GM18508 (cell line): ENCODE results near the gene NINL.

Source experiments
- ATAC-seq: cut with Tn5 transposase; IDR thresholded peaks from one replicate; pipeline ENCODE4 v1.9.1; 2021; ENCODE audit warnings: moderate number of reproducible peaks; ENCODE audit not compliant: insufficient read depth, unreplicated experiment

The NINL gene

DNA sequence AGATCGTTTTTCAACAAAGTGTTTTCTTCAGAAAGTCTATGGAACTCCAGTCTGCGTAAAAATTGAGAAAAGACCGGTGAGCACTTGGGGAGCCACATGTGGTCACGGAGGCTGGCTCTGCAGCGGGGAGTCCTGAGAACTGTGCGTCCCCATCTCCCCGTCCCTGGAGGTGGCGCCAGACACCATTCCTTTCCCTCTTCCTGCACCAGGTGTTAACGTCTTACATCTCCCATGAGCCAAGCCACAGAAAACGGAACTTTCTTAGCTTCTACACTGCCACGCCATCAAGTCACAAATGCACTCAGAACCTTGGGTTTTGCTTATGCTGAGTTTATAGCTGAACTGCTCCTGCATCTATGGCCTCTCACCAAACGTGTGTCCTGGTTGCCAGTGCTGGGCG lies 115.3 kb downstream of the NINL start:
- peak; percentile 76 for ATAC-seq

- no peak for ATAC-seq
Observed at GRCh38 chr20:25469558-25469957, 115.8 kb downstream of the NINL start.

- ATAC-seq: no peak
Observed at GRCh38 chr20:25468126-25469075, 116.9 kb downstream of the NINL start.

DNA sequence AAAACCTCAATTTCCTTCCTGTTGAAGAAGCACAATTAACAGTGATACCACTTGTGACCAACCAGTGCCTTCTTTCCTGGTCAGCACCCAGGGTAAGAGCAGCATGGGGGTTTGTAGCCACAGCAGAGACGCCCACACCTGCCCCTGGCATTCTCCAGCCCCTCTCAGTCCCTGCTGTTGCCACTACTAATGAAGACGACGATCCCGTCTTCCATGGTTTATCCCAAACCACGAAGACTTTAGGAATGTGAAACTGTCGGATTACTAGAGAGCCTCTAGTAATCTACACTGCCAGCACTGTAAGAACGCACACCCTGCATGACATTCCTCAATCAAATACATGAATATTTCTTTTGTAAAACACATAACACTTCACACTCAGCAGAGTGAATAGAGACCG lies 117.9 kb downstream of the NINL start:
- no peak for ATAC-seq

DNA sequence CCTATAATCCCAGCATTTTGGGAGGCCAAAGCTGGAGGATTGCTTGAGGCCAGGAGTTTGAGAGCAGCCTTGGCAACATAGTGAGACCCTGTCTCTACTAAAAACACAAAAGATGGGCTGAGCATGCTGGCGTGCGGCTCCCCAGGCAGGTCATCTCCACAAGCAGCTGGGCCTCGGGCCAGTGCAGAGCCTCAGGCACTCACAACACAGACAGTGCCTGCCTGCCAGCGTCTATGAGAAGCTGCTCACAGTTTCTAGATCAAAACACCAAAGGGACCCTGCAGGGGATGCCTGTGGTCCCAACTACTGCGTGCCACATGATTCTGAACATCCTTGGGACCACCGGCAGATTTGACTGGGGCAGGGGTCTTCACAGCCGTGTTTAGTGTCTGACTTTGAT lies 118.5 kb downstream of the NINL start:
- ATAC-seq: no peak

DNA sequence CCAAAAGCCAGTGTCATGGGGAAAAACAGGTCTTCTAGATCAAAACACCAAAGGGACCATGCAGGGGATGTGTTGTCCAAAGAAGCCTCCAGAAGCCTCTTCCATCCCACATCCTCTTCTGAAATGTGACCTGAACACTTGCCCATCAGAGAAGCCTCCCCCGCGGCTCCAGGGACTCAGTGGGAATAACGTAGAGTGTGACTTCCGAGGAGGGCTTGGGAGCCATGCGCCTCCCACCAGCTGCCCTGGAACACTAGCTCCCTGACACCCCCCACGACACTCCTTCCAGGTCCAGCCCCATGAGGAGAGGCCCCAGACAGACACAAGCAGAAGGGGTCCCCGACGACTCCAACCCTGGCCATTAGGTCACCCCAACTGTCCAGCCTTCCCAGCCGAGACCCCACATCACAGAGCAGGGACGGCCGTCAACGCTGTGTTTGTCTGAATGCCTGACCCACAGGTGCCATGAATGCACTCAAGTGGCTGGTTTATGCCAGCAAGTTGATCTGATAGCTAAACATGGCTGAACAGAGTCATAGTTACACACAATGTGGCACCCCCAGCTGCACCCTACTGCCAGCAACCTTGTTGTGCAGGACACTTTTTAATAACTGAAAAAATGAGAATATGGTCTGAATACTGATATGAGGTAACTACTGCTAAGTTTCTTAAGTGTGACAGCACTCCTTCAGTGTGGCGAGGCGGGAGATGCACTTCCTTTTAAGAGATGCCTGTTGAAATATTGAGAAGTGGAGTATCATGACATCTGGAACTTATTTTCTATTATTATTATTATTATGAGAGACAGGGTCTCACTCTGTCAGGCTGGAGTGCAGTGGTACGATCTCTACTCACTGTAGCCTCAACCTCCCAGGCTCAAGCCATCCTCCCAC lies 119.8 kb downstream of the NINL start:
- ATAC-seq: no peak

DNA sequence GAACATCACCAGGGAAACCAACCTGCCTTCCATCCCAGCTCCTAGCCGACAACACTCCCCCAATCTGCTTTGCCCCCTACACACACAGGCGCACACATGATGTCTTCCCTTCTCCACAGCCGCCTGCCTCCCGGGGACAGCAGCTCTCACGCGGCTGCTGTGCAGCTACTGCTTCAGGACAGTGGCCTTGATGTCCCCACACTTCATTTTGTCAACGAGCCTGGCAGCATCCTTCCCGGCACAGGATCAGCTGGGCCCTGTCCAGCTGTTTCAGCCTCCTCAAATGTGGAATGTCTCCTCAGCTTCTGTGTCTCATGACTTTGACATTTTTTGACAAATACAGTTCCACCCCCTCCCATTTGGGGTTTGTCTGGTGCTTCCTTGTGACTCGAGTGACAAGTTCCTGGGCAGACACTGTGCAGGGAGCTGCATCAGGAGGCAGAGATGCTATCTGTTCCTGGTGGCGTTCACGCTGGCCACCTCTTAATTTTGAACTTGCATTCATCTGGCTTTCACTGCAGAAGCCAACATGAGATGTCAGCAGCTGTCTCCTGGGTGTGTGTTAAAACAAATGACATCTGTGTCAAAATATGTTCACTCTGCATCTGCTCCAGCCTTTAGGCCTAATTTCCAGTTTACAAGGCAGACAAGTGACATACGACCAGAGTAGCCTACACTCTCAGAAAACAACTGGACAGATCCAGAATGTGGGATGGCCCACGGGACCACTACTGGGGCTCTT lies 120.7 kb downstream of the NINL start:
- no peak for ATAC-seq

GRCh38 chr20:25461786-25462545 lies 123.4 kb downstream of the NINL start:
- ATAC-seq: no peak

- ATAC-seq: no peak
Observed at GRCh38 chr20:25461281-25461650, 124.1 kb downstream of the NINL start.

- no peak for ATAC-seq
Observed at GRCh38 chr20:25460566-25461280, 124.6 kb downstream of the NINL start.

DNA sequence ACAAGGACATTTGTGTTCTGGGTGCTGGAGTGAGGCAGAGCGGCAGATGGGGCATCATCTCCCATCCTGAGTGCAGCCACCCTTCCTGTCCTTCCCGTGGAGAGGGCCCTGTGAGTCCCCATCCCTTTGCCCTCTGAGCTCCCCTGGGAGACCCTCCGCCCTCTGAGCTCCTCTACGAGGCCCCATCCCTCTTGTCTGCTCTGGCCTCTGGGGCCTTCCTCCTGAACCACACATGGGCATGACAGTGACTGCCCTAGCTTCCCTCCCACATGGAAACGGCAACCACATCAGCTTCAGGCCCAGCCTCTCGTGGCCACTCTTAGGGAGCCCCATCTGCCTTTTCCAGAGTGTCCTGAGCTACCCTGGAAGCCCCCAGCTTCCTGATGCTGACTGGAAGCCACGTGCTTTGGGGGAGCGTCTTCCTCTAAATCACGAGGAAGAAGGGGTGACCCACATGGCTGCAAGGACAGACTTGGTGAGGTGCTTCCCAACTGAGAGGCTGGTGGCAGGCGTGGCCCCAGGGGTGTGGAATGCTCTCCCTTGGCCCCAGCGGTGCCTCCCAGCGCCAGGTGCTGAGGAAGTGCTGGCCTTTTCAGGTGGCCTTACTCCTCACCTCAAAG lies 125.3 kb downstream of the NINL start:
- no peak for ATAC-seq

GRCh38 chr20:25459111-25459830 lies 126.1 kb downstream of the NINL start:
- ATAC-seq: no peak

- ATAC-seq: no peak
Observed at GRCh38 chr20:25457886-25458680, 127.2 kb downstream of the NINL start.

DNA sequence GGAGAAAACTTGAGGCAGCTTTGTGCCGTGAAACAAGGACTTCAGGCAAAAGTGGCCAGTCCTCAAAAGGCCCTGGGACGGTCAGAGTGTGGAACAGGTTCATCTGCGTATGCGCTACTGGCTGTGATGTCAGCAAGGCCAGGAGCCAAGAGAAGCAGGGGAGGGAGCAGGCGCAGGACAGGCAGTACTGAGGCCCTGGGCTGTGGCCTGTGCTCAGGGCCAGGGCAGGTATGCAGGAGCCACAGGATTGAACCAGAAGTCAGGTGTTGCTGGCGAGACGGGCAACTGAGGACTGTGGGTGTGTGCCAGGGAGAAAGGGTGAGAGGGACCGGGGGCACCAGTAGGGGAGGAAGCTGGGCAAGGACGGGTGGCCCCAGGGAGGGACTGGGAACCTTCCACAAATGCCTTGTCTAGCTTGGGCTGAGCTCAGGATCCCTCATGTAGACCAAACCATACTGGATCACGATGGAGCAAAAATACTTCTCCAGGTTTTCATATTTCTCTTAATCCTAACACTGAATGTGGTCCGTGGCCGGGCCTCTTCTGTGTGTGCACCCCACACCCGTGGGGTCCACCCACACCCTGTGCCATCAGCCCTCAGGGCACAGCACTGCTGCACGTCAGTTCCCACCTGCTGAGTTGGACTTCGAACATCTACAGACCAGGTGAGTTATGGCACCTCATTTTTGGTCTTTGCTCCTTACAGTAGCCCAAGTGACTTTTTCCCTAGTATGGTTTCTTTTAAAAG lies 131.0 kb downstream of the NINL start:
- ATAC-seq: no peak

GRCh38 chr20:25453035-25453810 lies 132.1 kb downstream of the NINL start:
- no peak for ATAC-seq

GRCh38 chr20:25452333-25452732 lies 133.0 kb downstream of the NINL start:
- no peak for ATAC-seq
